ENCODE data around the gene BANF2. TPM values are rescaled to one million over a fixed set of nuclear protein-coding genes. Genes with fewer than 3 reads are reported as not detected.
A peak's percentile ranks its signal among the peaks of the same experiment; 100 is the strongest.

The BANF2 gene
- total and polyA plus RNA-seq, 2 of the 13 experiments (the other 11 are each of a cell fraction or from before 2014, with no cell fraction given), result 0.35 TPM; not detected in 1

DNA sequence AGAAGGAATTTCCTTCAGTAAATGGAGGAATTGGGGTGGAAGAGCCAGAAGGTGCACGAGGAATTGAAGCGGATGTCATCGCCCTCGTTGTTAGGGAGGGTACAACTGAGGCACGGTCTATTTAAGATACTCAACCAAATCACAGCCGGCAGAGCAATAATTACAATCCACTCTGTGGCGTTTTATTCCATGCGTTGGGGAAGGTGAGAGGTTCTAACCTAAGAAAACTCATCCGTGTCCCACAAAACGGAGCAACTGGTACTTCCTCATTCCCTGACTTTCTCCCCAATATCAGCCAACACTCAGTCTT, 16.9 kb upstream of the BANF2 start (continued):
- TF ChIP-seq, protein P1, sequence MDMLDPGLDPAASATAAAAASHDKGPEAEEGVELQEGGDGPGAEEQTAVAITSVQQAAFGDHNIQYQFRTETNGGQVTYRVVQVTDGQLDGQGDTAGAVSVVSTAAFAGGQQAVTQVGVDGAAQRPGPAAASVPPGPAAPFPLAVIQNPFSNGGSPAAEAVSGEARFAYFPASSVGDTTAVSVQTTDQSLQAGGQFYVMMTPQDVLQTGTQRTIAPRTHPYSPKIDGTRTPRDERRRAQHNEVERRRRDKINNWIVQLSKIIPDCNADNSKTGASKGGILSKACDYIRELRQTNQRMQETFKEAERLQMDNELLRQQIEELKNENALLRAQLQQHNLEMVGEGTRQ (IDR thresholded peaks at IDR 0.05; ENCODE audit: low read depth, low read length), result no peak
- TF ChIP-seq, protein P1 (CRISPR knock-in tag; IDR thresholded peaks at IDR 0.05; ENCODE audit: borderline replicate concordance), result peak; percentile 25; the same call in 1 of the 2 replicates
- TF ChIP-seq GMEB1 (CRISPR knock-in tag; IDR thresholded peaks at IDR 0.05; ENCODE audit: borderline replicate concordance) (no peak), GABPA (IDR thresholded peaks at IDR 0.05; ENCODE audit: low read depth, low read length) (0 out of 2 replicates have a peak, but pooled peaks have one; percentile 3), GABPA (CRISPR knock-in tag; IDR thresholded peaks at IDR 0.05; ENCODE audit: low read depth) (no peak), MYNN (CRISPR knock-in tag; IDR thresholded peaks at IDR 0.05; ENCODE audit: low read depth) (0 out of 2 replicates have a peak, but pooled peaks have one; percentile 4), ZNF446 (CRISPR knock-in tag; IDR thresholded peaks at IDR 0.05) (no peak), PPARG (CRISPR knock-in tag; conservative IDR thresholded peaks at IDR 0.05) (no peak), ZNF329 (CRISPR knock-in tag; IDR thresholded peaks at IDR 0.05; ENCODE audit: low read depth) (no peak), FLYWCH1 (CRISPR knock-in tag; IDR thresholded peaks at IDR 0.05) (no peak), KLF6 (CRISPR knock-in tag; IDR thresholded peaks at IDR 0.05) (no peak), SOX6 (IDR thresholded peaks at IDR 0.05) (no peak), SOX6 (CRISPR knock-in tag; IDR thresholded peaks at IDR 0.05) (no peak; the same call in 1 of the 2 replicates)
- TF ChIP-seq, protein P2, sequence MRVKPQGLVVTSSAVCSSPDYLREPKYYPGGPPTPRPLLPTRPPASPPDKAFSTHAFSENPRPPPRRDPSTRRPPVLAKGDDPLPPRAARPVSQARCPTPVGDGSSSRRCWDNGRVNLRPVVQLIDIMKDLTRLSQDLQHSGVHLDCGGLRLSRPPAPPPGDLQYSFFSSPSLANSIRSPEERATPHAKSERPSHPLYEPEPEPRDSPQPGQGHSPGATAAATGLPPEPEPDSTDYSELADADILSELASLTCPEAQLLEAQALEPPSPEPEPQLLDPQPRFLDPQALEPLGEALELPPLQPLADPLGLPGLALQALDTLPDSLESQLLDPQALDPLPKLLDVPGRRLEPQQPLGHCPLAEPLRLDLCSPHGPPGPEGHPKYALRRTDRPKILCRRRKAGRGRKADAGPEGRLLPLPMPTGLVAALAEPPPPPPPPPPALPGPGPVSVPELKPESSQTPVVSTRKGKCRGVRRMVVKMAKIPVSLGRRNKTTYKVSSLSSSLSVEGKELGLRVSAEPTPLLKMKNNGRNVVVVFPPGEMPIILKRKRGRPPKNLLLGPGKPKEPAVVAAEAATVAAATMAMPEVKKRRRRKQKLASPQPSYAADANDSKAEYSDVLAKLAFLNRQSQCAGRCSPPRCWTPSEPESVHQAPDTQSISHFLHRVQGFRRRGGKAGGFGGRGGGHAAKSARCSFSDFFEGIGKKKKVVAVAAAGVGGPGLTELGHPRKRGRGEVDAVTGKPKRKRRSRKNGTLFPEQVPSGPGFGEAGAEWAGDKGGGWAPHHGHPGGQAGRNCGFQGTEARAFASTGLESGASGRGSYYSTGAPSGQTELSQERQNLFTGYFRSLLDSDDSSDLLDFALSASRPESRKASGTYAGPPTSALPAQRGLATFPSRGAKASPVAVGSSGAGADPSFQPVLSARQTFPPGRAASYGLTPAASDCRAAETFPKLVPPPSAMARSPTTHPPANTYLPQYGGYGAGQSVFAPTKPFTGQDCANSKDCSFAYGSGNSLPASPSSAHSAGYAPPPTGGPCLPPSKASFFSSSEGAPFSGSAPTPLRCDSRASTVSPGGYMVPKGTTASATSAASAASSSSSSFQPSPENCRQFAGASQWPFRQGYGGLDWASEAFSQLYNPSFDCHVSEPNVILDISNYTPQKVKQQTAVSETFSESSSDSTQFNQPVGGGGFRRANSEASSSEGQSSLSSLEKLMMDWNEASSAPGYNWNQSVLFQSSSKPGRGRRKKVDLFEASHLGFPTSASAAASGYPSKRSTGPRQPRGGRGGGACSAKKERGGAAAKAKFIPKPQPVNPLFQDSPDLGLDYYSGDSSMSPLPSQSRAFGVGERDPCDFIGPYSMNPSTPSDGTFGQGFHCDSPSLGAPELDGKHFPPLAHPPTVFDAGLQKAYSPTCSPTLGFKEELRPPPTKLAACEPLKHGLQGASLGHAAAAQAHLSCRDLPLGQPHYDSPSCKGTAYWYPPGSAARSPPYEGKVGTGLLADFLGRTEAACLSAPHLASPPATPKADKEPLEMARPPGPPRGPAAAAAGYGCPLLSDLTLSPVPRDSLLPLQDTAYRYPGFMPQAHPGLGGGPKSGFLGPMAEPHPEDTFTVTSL (CRISPR knock-in tag; IDR thresholded peaks at IDR 0.05; ENCODE audit: borderline replicate concordance), result peak; percentile 61; the same call in 1 of the 2 replicates
- TF ChIP-seq, protein P3, sequence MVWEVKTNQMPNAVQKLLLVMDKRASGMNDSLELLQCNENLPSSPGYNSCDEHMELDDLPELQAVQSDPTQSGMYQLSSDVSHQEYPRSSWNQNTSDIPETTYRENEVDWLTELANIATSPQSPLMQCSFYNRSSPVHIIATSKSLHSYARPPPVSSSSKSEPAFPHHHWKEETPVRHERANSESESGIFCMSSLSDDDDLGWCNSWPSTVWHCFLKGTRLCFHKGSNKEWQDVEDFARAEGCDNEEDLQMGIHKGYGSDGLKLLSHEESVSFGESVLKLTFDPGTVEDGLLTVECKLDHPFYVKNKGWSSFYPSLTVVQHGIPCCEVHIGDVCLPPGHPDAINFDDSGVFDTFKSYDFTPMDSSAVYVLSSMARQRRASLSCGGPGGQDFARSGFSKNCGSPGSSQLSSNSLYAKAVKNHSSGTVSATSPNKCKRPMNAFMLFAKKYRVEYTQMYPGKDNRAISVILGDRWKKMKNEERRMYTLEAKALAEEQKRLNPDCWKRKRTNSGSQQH (CRISPR knock-in tag; IDR thresholded peaks at IDR 0.05; ENCODE audit: low read depth), result no peak

Measured in HepG2 (cell line).